Uterus (tissue), 2 donors: ENCODE results near the gene NACC2.

ENCODE experiments used
- CTCF ChIP-seq, 4 experiments: fragments of 200-600 bp in 2 of 4; fragments of 450-650 bp in 2 of 4; sonication (generic) in 2 of 4; IDR thresholded peaks; one replicate each; pipeline ENCODE4 v1.5.1; 2016 to 2019; ENCODE audit warnings: antibody characterized with exemption in 4 of 4, mild to moderate bottlenecking in 2 of 4, moderate library complexity in 1 of 4
- POLR2A ChIP-seq, 2 donors: fragments of 450-650 bp; IDR thresholded peaks; one replicate each; pipeline ENCODE4 v1.6.1; 2016; ENCODE audit warnings: antibody characterized with exemption in 2 of 2, mild to moderate bottlenecking in 1 of 2, moderate library complexity in 1 of 2

DNA sequence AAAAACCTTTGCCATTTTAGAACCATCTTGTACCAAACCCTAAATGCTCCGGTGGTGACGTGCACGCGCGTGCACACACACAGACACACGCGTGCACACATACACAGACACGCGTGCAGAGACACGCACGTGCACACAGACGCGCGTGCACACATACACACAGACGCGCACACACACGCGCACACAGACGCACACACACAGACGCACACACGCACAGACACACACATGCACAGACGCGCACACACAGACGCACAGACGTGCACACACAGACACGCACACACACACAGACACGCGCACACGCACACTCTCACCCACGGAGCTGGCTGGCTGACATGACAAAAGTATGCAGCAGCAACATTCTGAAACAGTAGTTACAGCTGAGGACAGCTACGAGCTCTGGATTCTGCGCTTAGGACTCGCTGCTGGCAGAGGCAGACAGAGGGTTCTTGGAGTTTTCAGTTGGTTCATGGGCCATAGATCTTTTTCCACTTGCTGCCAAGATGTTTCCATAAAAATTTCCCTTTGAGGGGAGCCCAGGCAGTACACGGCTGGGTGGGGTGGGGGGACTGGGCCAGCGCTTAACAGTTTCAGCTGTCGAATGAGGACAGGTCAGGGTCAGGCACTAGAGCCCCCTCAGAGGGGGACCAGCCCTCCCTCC lies 87.7 kb downstream of the NACC2 start:
- TF ChIP-seq CTCF (IDR thresholded peaks at IDR 0.05) = no peak
- no peak for TF ChIP-seq POLR2A (IDR thresholded peaks at IDR 0.05)
